Measurements from ENCODE around the gene TOX2.

- no peak for TF ChIP-seq CTCF (IDR thresholded peaks at IDR 0.05; ENCODE audit: low read depth, low read length)
- no peak for TF ChIP-seq POLR2A (IDR thresholded peaks at IDR 0.05; ENCODE audit: extremely low read depth, insufficient read length)
These were observed 124.0 kb downstream of the TOX2 start for GRCh38 chr20:44038681-44039123.
